CD1c-positive myeloid dendritic cell (primary cell): ENCODE data around the gene IRF1.
"Not testable (repeated sequence)": the region's sequence is repeated elsewhere in the genome, so short reads cannot be mapped to it uniquely, and the experiment has no call there.

ENCODE experiments used
- DNase-seq: peaks from one replicate; pipeline ENCODE4 v3.0.0-alpha.2; 2016; ENCODE audit errors: extremely low spot score

IRF1 gene

GRCh38 chr5:132490484-132491367 lies at the start of gene IRF1:
Gene IRF1 (minus strand): TSS chr5:132490773. CDS start chr5:132489478, 1,295 bp downstream.
- DNase-seq = peak; percentile 99

GRCh38 chr5:132540149-132540548 lies 49.6 kb upstream of the IRF1 start:
- no peak for DNase-seq

- no peak for DNase-seq
These were observed 49.1 kb upstream of the IRF1 start for GRCh38 chr5:132539716-132540115.

- no peak for DNase-seq
These were observed 40.4 kb upstream of the IRF1 start for GRCh38 chr5:132530946-132531345.

GRCh38 chr5:132528866-132529634 lies 38.5 kb upstream of the IRF1 start:
- no peak for DNase-seq

- no peak for DNase-seq
These were observed 37.4 kb upstream of the IRF1 start for GRCh38 chr5:132528021-132528420.

GRCh38 chr5:132526974-132527564 lies 36.5 kb upstream of the IRF1 start:
- no peak for DNase-seq

GRCh38 chr5:132526290-132526973 lies 35.9 kb upstream of the IRF1 start:
- peak; percentile 67 for DNase-seq

GRCh38 chr5:132525299-132525724 lies 34.7 kb upstream of the IRF1 start:
- no peak for DNase-seq

GRCh38 chr5:132524877-132525276 lies 34.3 kb upstream of the IRF1 start:
- DNase-seq = not testable (repeated sequence)

GRCh38 chr5:132522067-132522466 lies 31.5 kb upstream of the IRF1 start:
- DNase-seq = not testable (repeated sequence)

GRCh38 chr5:132513618-132514336 lies 23.2 kb upstream of the IRF1 start:
- not testable (repeated sequence) for DNase-seq

GRCh38 chr5:132510076-132510475 lies 19.5 kb upstream of the IRF1 start:
- DNase-seq = no peak

- no peak for DNase-seq
These were observed 15.6 kb upstream of the IRF1 start for GRCh38 chr5:132506094-132506692.

- no peak for DNase-seq
These were observed 15.1 kb upstream of the IRF1 start for GRCh38 chr5:132505641-132506040.

GRCh38 chr5:132504746-132505145 lies 14.2 kb upstream of the IRF1 start:
- DNase-seq = no peak

GRCh38 chr5:132503244-132503643 lies 12.7 kb upstream of the IRF1 start:
- no peak for DNase-seq

GRCh38 chr5:132501961-132502931 lies 11.7 kb upstream of the IRF1 start:
- DNase-seq = no peak

- no peak for DNase-seq
These were observed 11.0 kb upstream of the IRF1 start for GRCh38 chr5:132501629-132501956.
